GM19372 (cell line): ENCODE data around the gene TP53BP1.

Experiments
- ATAC-seq: cut with Tn5 transposase; IDR thresholded peaks from one replicate; pipeline ENCODE4 v1.9.1; 2021; ENCODE audit warnings: mild to moderate bottlenecking, low read depth, moderate library complexity; ENCODE audit not compliant: unreplicated experiment

Gene TP53BP1

GRCh38 chr15:43361313-43361903 lies 131.5 kb downstream of the TP53BP1 start:
- no peak for ATAC-seq

- no peak for ATAC-seq
Observed at GRCh38 chr15:43360821-43361220, 132.1 kb downstream of the TP53BP1 start.
